Fibroblast of villous mesenchyme (primary cell): ENCODE measurements around the gene CFAP43. TPM values are rescaled to one million over a fixed set of nuclear protein-coding genes. Genes with fewer than 3 reads are reported as not detected.
A peak's percentile ranks its signal among the peaks of the same experiment; 100 is the strongest.

Experiments
- DNase-seq: peaks from one replicate; pipeline ENCODE4 v3.0.0-alpha.2; 2010; ENCODE audit warnings: low read depth
- H3K4me3 ChIP-seq: 2 replicates; pipeline ENCODE4 v1.5.1; 2011; ENCODE audit warnings: low read depth, mild to moderate bottlenecking, low read length
- total RNA-seq: library from RNA; depleted of rRNA; stranded (reverse); fragments of >200 nt; gene quantifications from 2 replicates; pipeline ENCODE4 v1.2.3, GENCODE V29; 2012
- TF ChIP-seq, protein P1 (sequence below): IDR thresholded peaks from 2 replicates; pipeline ENCODE4 v1.5.1; 2012; ENCODE audit warnings: low read depth, mild to moderate bottlenecking, low read length; ENCODE audit not compliant: insufficient read depth

CFAP43 gene
- total RNA-seq, 1 donor: not detected

DNA sequence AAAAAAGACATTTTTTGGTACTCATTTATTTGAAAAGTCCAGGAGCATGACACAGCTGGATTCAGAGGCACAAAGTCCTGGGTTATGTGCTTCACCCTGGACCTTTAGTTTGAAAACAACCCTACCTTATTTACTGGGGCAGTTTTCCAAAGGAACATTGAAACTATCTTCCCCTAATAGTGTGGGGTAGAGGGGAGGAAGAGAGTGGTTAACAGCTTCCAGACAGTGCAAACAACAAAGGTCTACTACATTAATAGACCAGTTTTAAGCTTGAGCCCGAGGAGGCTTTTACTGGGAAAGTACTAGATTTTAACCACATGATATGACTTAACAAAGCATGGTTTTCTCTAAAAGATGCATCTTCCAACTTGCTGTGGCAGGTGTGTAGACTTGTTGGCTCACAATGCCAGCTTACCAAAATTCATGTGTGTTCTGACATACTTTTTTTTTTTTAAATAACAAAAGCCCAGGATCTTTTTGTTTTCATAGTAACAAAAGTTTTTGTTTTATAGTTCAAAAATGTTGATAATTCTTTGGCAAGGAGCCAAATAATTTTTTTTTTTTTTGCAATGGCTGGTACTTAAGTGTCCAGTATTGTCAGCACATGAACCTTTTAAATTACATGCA lies 24.3 kb upstream of the CFAP43 start:
- TF ChIP-seq, protein P1, sequence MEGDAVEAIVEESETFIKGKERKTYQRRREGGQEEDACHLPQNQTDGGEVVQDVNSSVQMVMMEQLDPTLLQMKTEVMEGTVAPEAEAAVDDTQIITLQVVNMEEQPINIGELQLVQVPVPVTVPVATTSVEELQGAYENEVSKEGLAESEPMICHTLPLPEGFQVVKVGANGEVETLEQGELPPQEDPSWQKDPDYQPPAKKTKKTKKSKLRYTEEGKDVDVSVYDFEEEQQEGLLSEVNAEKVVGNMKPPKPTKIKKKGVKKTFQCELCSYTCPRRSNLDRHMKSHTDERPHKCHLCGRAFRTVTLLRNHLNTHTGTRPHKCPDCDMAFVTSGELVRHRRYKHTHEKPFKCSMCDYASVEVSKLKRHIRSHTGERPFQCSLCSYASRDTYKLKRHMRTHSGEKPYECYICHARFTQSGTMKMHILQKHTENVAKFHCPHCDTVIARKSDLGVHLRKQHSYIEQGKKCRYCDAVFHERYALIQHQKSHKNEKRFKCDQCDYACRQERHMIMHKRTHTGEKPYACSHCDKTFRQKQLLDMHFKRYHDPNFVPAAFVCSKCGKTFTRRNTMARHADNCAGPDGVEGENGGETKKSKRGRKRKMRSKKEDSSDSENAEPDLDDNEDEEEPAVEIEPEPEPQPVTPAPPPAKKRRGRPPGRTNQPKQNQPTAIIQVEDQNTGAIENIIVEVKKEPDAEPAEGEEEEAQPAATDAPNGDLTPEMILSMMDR: no peak
- DNase-seq: peak; percentile 32
- peak overlapping the region; percentile 82 for H3K4me3 ChIP-seq

DNA sequence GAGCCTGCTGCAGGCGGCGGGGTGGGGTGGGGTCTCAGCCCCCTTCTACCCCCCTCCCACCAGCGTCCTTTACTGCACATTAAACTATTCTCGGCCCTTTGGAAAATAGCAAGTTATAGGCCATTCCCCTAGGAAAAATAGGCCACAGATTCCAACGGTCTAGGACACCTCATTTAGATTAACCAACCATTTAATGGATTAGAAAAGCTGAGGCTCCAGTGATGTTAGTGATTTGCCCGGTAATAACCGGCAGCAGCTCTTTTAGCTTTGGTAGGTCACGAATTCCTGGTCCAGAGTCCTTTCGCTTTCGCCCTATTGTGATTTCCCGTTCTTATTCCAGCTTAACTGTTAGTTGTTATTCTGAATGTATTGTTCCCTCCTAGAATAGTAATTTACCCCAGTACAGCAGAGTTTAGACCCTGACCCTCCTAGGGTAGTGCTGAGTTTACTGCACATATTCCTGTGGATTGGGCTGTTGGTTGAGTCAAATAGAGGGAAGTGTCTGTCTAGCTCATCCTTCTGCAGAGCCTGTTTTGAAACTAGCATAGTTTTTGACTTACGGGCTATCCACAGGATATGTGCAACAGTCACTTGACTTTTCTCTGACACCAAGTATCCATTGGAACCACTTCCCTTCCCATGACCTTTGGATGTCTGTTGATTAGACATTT lies 23.3 kb upstream of the CFAP43 start:
- TF ChIP-seq, protein P1: no peak
- peak overlapping the region; percentile 82 for H3K4me3 ChIP-seq

DNA sequence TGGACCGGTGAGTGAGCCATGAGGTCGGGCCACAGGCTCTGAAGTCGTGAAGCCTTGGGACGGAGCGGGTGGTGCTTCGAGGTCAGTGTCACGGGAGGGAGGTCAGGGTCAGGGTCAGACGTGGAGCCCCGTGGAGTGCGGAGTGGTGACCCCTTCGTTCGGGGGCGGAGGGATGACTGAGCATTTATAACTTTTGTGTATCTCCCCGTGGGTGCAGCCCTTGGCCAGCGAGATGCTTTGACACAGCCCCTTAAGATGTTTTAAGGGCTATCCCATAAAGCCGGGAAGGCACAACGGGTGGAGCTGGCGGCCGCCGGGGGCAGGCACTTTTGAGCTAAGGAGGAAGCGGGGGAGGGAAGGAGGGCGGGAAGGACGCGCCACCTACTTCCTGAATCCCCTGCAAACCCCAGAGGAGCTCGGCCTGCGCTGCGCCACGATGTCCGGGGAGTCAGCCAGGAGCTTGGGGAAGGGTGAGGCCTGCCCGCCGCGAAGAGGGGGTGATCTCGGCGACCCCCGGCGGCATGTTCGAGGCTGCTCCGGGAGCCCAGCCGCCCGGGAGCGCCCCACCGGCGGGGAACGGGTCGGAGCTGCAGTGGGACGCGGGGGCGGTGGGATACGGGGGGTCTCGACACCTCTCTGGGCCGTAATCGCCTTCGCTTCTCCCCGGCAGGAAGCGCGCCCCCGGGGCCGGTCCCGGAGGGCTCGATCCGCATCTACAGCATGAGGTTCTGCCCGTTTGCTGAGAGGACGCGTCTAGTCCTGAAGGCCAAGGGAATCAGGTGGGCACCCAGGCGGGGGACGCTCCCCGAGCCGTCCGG lies 22.5 kb upstream of the CFAP43 start, which contains the start of gene GSTO1:
Gene GSTO1, plus strand, starts transcription at position 400 of the 818 bp plus-strand sequence. Its CDS starts 37 bp downstream, at position 437.
- TF ChIP-seq, protein P1: peak; percentile 2
- DNase-seq: peak; percentile 82
- H3K4me3 ChIP-seq: peak within 1 kb of the TSS; percentile 82

More for the DNA sequence above, 23.3 kb upstream of the CFAP43 start:
- DNase-seq: peak; percentile 90

DNA sequence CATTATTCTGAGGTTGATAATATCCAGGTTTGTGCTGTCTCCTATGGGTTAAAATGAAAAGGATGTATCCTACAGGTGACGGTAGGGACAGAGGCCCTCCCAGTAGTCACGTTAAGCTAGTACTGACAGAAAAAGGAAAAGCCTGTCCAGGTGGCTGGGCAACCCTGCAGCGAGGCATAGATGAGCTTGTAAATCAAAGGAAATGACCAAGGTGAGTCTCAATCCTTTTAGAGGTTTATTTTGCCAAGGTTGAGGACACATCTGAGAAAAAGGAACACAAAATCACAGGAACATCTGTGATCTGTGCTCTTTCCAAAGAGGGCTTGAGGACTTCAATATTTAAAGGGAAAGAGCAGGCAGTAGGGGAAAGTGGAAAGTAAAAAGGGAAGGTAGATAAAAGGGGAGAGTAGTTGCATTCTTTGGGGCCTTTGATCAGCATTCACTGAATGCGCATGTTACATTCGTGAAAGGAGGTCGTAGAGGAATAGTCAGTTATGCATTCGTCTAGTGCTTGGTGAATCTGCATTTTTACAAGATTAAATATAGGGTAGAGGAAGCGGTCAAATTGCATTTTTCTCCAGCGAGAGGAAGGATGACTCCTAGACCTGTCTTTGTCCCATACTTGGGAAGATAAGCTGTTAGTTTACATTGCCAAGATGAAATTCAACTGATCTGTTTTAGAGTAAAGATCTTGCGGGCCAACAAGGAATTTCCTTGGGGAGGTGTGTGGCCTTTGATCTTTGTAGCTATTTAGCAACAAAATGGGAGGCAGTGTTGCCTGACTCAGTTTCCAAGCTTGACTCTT lies 21.6 kb upstream of the CFAP43 start:
- peak; percentile 49 for DNase-seq
- TF ChIP-seq, protein P1: no peak
- peak overlapping the region; percentile 82 for H3K4me3 ChIP-seq

DNA sequence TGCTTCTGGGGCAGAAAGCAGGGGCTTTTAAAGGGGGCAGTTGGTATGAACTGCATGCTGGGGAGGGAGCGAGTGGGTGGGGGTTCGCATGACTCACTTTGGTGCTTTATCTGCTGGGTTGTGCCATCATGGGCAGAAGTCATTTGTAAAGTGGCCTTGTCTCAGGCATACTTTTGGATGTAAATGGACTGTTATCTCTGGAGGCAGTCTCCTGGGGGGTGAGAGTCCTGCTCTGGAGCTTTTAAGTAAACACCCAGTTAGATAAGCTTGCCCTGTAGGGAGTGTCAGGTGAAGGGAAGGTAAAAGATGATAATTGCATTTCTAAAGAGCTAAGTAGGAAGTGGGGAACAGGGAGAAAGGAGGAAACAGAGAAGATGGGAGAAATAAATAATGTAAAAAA lies 20.9 kb upstream of the CFAP43 start:
- TF ChIP-seq, protein P1: no peak
- no peak overlapping the region for H3K4me3 ChIP-seq
- no peak for DNase-seq

DNA sequence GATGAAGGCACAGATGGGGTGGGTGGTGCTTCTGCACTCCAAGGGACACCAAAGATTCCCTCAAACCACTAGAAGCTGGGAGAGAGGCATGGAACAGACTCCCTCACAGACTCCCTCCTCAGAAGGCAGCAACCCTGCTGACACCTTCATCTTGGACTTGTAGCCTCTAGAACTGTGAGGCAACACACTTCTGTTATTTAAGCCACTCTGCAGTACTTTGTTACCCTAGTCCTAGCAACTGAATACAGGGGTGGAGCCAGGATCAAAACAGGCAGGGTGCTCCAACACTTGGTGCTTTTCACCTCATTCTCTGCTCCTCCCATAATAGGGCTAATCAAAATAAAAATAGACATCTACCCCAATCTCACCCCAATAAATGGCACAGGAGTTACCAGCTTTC lies 20.2 kb upstream of the CFAP43 start:
- DNase-seq: no peak
- TF ChIP-seq, protein P1: no peak
- H3K4me3 ChIP-seq: no peak overlapping the region
